Measurements from ENCODE around the gene ATP9A. TPM values are rescaled to one million over a fixed set of nuclear protein-coding genes. Genes with fewer than 3 reads are reported as not detected.
"Not testable (repeated sequence)": the region's sequence is repeated elsewhere in the genome, so short reads cannot be mapped to it uniquely, and the experiment has no call there.

ATP9A gene
- total RNA-seq, 1 experiment from 2014 or later = 17.2 TPM

- peak; percentile 30 for DNase-seq (ENCODE audit: low read depth, low spot score)
- in situ Hi-C loops (cut with HindIII; ENCODE audit: low pct_unique_long_range_greater_than_20kb, low sequenced_read_pairs) = no loop called here
Measured at GRCh38 chr20:51763965-51764602, 4.1 kb downstream of the ATP9A start.

DNA sequence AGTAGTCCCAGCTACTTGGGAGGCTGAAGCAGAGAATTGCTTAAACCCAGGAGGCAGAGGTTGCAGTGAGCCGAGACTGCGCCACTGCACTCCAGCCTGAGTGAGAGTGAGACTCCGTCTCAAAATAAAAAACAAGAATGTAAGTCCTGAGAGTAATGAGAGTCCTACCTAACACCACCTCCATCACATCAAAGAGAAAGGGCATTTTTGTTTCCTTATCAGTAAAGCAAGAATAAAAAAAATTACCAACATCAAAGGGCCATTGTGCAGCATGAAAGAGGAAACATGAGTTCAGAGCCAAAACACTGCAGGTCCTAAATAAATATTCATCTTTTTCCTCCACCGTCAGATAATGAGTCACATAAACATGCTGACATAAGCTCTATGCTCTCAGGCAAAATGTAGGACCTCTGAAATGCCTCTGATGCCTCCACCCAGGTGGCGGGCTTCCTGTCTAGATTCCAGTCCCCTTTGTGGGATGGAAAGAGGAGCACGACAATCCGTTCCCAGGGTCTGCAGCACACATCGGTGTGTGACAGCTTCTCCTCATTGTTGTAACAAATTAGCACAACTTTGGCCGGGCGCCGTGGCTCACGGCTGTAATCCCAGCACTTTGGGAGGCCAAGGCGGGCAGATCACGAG lies 7.2 kb downstream of the ATP9A start:
- in situ Hi-C loops (cut with HindIII; ENCODE audit: low pct_unique_long_range_greater_than_20kb, low sequenced_read_pairs) = no loop called here
- no peak for DNase-seq (ENCODE audit: low read depth, low spot score)

- DNase-seq (ENCODE audit: low read depth, low spot score) = no peak
- in situ Hi-C loops (cut with HindIII; ENCODE audit: low pct_unique_long_range_greater_than_20kb, low sequenced_read_pairs) = no loop called here
Measured at GRCh38 chr20:51759769-51760510, 8.2 kb downstream of the ATP9A start.

GRCh38 chr20:51758978-51759544 lies 9.1 kb downstream of the ATP9A start:
- in situ Hi-C loops (cut with HindIII; ENCODE audit: low pct_unique_long_range_greater_than_20kb, low sequenced_read_pairs) = no loop called here
- DNase-seq (ENCODE audit: low read depth, low spot score) = no peak

DNA sequence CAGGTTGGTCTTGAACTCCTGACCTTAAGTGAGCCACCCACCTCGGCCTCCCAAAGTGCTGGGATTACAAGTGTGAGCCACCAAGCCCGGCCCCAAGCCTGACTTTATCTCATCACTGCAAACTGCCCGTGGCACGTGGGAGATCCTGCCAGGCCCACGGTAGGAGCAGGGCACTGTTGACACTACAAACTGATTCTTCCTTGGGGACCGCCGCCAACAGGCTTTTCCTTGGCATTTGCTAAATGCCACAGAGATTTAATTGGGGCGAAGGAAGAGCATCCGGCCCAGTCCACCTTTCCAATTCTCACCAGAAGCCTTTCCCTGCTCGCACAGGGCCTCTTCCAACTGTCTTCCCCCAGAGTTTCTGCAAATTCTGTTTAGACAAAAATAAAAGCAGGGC lies 11.0 kb downstream of the ATP9A start:
- in situ Hi-C loops (cut with HindIII; ENCODE audit: low pct_unique_long_range_greater_than_20kb, low sequenced_read_pairs) = no loop called here

DNA sequence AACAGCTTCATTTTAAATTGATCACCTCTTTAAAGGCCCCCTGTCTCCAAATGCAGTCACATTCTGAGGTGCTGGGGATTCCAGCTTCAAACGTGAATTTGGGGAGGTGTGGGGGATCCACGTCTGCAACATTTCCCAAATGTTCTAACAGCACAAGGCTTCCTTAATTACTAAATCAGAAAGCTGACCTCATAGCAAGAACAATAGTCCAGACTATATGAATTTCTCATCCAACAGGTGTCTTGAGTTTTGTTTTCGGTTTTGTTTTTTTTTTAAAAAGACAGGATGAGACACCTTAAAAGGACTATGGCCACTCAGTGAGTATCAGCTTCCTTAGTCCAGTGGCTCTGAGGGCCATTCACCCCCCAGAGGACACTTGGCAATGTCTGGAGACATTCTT lies 11.5 kb downstream of the ATP9A start:
- in situ Hi-C loops (cut with HindIII; ENCODE audit: low pct_unique_long_range_greater_than_20kb, low sequenced_read_pairs) = no loop called here
- no peak for DNase-seq (ENCODE audit: low read depth, low spot score)

More for the DNA sequence above, 11.0 kb downstream of the ATP9A start:
- DNase-seq (ENCODE audit: low read depth, low spot score) = no peak

DNA sequence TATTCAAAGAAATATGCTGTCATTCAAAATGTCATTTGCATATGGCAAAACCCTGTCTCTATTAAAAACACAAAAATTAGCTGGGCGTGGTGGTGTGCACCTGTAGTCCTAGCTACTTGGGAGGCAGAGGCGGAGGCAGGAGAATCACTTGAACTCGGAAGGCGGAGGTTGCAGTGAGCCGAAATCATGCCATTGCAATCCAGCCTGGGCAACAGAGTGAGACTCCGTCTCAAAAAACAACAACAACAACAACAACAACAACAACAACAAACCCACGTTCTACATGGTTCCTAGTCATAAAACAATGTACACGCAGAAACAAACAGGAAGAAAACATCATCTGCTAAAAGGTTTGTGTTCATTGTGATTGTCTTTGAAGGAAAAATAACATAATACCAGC lies 15.0 kb downstream of the ATP9A start:
- DNase-seq (ENCODE audit: low read depth, low spot score); in situ Hi-C loops (cut with HindIII; ENCODE audit: low pct_unique_long_range_greater_than_20kb, low sequenced_read_pairs): not testable (repeated sequence)

DNA sequence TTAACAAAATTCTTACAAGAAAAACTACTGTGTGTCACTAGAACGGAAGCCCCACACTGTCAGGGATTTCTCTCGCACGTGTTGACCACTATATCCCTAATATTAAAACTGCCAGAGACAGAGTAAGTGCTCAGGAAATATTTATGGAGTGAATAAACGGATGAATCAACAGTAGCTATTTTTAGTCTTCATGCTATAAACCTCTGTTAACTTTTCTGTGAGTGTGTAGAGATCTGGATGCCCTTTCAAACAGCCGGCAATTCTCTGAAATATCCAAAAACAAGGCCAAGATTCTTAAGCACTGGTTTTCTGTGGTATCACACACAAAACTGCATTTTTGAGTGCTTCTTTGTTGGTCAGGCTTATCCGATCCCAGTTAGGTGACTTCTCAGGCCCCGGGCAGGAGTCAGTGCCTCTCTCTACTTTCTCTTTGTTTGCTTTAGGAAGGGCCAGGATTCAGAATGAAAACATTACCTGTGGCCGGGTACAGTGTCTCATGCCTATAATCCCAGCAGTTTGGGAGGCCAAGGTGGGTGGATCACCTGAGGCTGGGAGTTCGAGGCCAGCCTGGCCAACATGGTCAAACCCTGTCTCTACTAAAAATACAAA lies 15.7 kb downstream of the ATP9A start:
- in situ Hi-C loops (cut with HindIII; ENCODE audit: low pct_unique_long_range_greater_than_20kb, low sequenced_read_pairs) = no loop called here
- DNase-seq (ENCODE audit: low read depth, low spot score) = peak; percentile 36

DNA sequence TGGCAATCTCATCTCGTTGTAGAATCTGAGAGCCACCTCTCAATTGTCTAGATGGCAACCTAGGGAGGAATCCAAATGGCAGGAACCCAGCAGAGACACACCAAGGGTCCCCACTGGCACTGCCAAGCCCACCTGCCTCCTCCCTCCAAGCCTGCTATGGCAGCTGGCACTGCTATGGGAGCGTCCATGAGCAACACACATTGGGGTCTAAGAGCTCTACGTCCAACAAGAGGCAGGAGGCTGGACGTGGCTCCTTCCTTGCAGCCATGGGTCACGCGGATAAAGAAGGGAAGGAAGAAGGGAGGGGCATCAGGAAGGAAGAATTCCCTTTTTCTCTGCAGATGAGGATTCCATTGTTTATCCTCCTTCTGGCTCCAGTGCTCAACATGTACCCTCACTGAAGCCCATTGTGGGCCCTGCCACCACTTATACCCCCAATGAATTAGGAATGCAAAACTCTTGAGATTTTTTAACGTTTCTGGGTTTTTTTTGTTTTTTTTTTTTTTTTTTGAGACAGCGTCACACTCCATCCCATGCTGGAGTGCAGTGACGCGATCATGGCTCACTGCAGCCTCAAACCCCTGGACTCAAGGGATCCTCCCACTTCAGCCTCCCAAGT lies 17.3 kb downstream of the ATP9A start:
- in situ Hi-C loops (cut with HindIII; ENCODE audit: low pct_unique_long_range_greater_than_20kb, low sequenced_read_pairs) = no loop called here
- no peak for DNase-seq (ENCODE audit: low read depth, low spot score)

- DNase-seq (ENCODE audit: low read depth, low spot score) = peak; percentile 97
- in situ Hi-C loops (cut with HindIII; ENCODE audit: low pct_unique_long_range_greater_than_20kb, low sequenced_read_pairs) = no loop called here
Measured at GRCh38 chr20:51750037-51750769, 18.0 kb downstream of the ATP9A start.

DNA sequence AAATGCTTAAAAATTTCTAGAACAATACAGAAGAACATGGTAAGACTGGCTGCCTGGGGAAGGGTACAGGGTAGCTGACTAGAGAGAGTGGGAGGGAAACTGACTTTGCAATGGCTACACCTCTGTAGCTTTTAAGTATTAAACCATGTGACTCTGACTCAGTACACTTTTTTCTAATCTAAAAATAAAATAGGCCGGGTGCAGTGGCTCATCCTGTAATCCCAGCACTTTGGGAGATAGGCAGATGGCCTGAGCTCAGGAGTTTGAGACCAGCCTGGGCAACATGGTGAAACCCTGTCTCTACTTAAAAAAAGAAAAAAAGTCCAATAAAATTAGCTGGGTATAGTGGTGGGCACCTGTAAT lies 18.5 kb downstream of the ATP9A start:
- in situ Hi-C loops (cut with HindIII; ENCODE audit: low pct_unique_long_range_greater_than_20kb, low sequenced_read_pairs) = no loop called here
- peak; percentile 87 for DNase-seq (ENCODE audit: low read depth, low spot score)

DNA sequence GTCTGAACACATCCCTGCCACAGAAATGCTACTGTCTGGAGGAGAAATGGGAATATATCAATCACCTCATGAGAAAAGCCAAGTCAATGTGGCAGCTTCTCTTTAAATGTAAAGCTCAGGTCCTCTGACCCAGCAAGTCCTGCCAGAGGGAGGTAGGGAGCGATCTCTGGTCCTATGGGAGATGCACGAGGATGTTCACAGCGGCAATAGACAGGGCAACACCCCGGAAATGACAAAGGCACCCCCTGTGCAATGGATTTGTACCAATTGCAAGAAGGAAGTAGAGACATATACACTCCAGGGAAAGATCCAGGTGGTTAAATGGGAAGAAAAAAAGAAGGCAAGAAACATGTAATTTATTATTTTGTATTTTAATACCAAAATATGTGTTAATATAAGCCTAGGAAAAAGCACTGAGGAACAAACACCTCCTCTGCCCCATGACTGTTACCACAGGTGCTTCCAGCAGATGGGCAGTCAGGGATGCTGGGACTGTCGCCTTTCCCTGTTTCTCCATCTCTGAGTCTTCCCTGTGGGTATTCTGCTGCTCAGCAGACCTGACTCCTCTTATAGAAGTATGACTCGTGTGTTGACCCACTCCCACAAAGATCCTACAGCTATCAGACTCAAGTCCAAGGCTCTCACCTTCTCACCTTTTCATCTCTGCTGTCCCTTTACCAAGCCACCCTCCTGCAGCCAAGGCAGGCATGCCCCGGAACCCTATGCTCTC lies 20.8 kb downstream of the ATP9A start:
- in situ Hi-C loops (cut with HindIII; ENCODE audit: low pct_unique_long_range_greater_than_20kb, low sequenced_read_pairs) = no loop called here

GRCh38 chr20:51745804-51746203 lies 22.4 kb downstream of the ATP9A start:
- in situ Hi-C loops (cut with HindIII; ENCODE audit: low pct_unique_long_range_greater_than_20kb, low sequenced_read_pairs) = no loop called here
- no peak for DNase-seq (ENCODE audit: low read depth, low spot score)

More for the DNA sequence above, 20.8 kb downstream of the ATP9A start:
- no peak for DNase-seq (ENCODE audit: low read depth, low spot score)

DNA sequence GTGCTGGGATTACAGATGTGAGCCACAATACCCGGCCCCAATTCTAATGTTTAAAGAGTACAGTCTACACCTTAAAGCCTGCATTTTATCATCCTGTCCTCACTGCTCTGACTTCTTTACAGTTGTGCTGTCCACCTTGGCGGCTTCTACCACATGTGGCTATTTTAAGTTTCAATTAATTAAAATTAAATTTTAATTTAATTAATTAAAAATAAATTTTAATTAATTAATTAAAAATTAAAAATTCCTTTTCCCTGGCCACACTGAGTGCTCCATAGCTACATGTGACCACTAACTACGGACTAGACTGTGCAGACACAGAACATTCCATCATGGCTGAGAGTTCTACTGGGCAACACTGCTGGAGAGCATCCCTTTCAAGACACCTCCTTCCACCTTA lies 27.4 kb downstream of the ATP9A start:
- no peak for DNase-seq (ENCODE audit: low read depth, low spot score)
- in situ Hi-C loops (cut with HindIII; ENCODE audit: low pct_unique_long_range_greater_than_20kb, low sequenced_read_pairs) = no loop called here

DNA sequence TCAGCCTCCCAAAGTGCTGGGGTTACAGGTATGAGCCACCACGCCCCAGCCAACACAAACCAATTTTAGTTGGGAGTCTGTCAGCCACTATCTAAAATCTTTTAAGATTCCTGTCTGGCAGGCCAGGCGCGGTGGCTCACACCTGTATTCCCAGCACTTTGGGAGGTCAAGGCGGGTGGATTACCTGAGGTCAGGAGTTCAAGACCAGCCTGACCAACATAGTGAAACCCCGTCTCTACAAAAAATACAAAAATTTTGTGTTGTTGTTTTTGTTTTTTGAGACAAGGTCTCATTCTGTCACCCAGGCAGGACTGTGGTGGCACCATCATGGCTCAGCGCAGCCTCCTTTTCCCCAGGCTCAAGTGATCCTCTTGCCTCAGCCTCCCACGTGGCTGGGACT lies 27.9 kb downstream of the ATP9A start:
- in situ Hi-C loops (cut with HindIII; ENCODE audit: low pct_unique_long_range_greater_than_20kb, low sequenced_read_pairs) = not testable (repeated sequence)

DNA sequence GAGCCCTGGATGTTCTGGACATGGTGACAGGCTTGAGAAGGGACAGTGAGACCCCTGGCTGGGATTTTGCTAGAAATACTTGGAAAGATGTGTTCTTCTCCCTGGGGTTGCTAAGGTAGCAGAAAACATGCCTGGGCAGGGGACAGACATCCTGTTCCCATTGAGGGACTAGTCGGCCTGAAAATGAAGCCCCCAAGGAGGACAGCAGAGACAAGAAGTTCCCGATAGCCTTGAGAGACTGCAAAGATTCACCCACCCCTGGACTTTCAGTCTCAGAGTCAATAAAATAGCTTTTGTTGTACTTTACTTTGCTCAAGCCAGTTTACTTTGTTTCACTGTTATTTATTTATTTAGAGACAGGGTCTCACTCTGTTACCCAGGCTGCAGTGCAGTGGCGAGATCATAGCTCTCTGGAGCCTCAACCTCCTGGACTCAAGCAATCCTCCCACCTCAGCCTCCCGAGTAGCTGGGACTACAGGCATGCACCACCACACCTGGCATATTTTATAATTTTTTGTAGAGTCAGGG lies 28.4 kb downstream of the ATP9A start:
- in situ Hi-C loops (cut with HindIII; ENCODE audit: low pct_unique_long_range_greater_than_20kb, low sequenced_read_pairs) = no loop called here
- no peak for DNase-seq (ENCODE audit: low read depth, low spot score)

More for the DNA sequence above, 27.9 kb downstream of the ATP9A start:
- not testable (repeated sequence) for DNase-seq (ENCODE audit: low read depth, low spot score)

Data from SK-MEL-5 (cell line).